Measurements from ENCODE around the gene LMBR1. TPM values are rescaled to one million over a fixed set of nuclear protein-coding genes. Genes with fewer than 3 reads are reported as not detected.

Gene LMBR1
- total RNA-seq, 1 experiment from 2014 or later, result 82.6 TPM

GRCh38 chr7:156655251-156655650 lies 237.7 kb downstream of the LMBR1 start:
- no peaks in the 10 kb centered on the region for H3K4me1 ChIP-seq (ENCODE audit: control insufficient read depth, insufficient read depth, low read length)
- ATAC-seq (no peak), DNase-seq (ENCODE audit: low read depth, low spot score) (no peak)
- H3K4me3 ChIP-seq (ENCODE audit: low read depth in 2 of 2, low read length in 2 of 2), result no peak overlapping the region
- H3K36me3 ChIP-seq (ENCODE audit: control insufficient read depth, insufficient read depth, low read length), result no peaks in the 10 kb centered on the region
- TF ChIP-seq TCF7L2 (IDR thresholded peaks at IDR 0.05; ENCODE audit: low read depth, low read length) (no peak), SIN3A (IDR thresholded peaks at IDR 0.05; ENCODE audit: borderline replicate concordance, insufficient read depth, low read depth, low read length) (no peak), POLR2AphosphoS5 (IDR thresholded peaks at IDR 0.05; ENCODE audit: low read depth, low read length) (no peak)
- TF ChIP-seq, protein P1, sequence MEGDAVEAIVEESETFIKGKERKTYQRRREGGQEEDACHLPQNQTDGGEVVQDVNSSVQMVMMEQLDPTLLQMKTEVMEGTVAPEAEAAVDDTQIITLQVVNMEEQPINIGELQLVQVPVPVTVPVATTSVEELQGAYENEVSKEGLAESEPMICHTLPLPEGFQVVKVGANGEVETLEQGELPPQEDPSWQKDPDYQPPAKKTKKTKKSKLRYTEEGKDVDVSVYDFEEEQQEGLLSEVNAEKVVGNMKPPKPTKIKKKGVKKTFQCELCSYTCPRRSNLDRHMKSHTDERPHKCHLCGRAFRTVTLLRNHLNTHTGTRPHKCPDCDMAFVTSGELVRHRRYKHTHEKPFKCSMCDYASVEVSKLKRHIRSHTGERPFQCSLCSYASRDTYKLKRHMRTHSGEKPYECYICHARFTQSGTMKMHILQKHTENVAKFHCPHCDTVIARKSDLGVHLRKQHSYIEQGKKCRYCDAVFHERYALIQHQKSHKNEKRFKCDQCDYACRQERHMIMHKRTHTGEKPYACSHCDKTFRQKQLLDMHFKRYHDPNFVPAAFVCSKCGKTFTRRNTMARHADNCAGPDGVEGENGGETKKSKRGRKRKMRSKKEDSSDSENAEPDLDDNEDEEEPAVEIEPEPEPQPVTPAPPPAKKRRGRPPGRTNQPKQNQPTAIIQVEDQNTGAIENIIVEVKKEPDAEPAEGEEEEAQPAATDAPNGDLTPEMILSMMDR (IDR thresholded peaks at IDR 0.05), result no peak
- CTCF ChIA-PET, result no interaction called here
- in situ Hi-C loops (cut with HindIII; ENCODE audit: low pct_unique_long_range_greater_than_20kb, low sequenced_read_pairs) (no loop called here), intact Hi-C loops (cut with micrococcal nuclease; ENCODE audit: unreplicated experiment) (loop anchor here (10.0 kb wide), 1 partner anchor 110 kb away; no protein-coding TSS in a partner anchor)
- H3K27me3 ChIP-seq (ENCODE audit: control insufficient read depth, insufficient read depth, low read length), result no peaks in the 10 kb centered on the region
- no TSS peak for BruUV-seq (replicated peaks)
- no peak overlapping the region for H3K27ac ChIP-seq (ENCODE audit: low read length)
- POLR2A ChIA-PET, result no interaction called here
- no peaks in the 10 kb centered on the region for H3K9me3 ChIP-seq (ENCODE audit: control insufficient read depth, insufficient read depth, low read depth, low read length)

- no TSS peak for BruUV-seq (replicated peaks)
- no peak overlapping the region for H3K4me3 ChIP-seq (ENCODE audit: low read depth in 2 of 2, low read length in 2 of 2)
- ChIA-PET POLR2A (no interaction called here), CTCF (no interaction called here)
- intact Hi-C loops (cut with micrococcal nuclease; ENCODE audit: unreplicated experiment) (loop anchor here (5.0 to 10.0 kb wide), 2 partner anchors 110 to 857 kb away; no protein-coding TSS in a partner anchor), in situ Hi-C loops (cut with HindIII; ENCODE audit: low pct_unique_long_range_greater_than_20kb, low sequenced_read_pairs) (no loop called here)
- DNase-seq (ENCODE audit: low read depth, low spot score) (no peak), ATAC-seq (no peak)
- H3K9me3 ChIP-seq (ENCODE audit: control insufficient read depth, insufficient read depth, low read depth, low read length), result no peaks in the 10 kb centered on the region
- no peaks in the 10 kb centered on the region for H3K27me3 ChIP-seq (ENCODE audit: control insufficient read depth, insufficient read depth, low read length)
- no peak overlapping the region for H3K27ac ChIP-seq (ENCODE audit: low read length)
- TF ChIP-seq, protein P1 (IDR thresholded peaks at IDR 0.05), result no peak
- no peak for TF ChIP-seq TCF7L2 (IDR thresholded peaks at IDR 0.05; ENCODE audit: low read depth, low read length)
- no peak for TF ChIP-seq SIN3A (IDR thresholded peaks at IDR 0.05; ENCODE audit: borderline replicate concordance, insufficient read depth, low read depth, low read length)
- TF ChIP-seq POLR2AphosphoS5 (IDR thresholded peaks at IDR 0.05; ENCODE audit: low read depth, low read length), result no peak
- TF ChIP-seq REST (IDR thresholded peaks at IDR 0.05; ENCODE audit: insufficient read depth in 1 of 2, low read depth in 2 of 2, low read length in 1 of 2), result no peak
- H3K36me3 ChIP-seq (ENCODE audit: control insufficient read depth, insufficient read depth, low read length), result no peaks in the 10 kb centered on the region
- H3K4me1 ChIP-seq (ENCODE audit: control insufficient read depth, insufficient read depth, low read length), result no peaks in the 10 kb centered on the region
Observed at GRCh38 chr7:156654511-156655234, 238.3 kb downstream of the LMBR1 start.
